HEK293 (cell line): ENCODE results near the gene MALL.
"Not testable (repeated sequence)": the region's sequence is repeated elsewhere in the genome, so short reads cannot be mapped to it uniquely, and the experiment has no call there.

Source experiments
- CTCF ChIA-PET: fragments of 350-600 bp; formaldehyde crosslinking; extraction: SDS; loops from one replicate; lab custom pipeline; 2021; ENCODE audit warnings: antibody characterized with exemption; lab: Yijun Ruan, JAX
- POLR2A ChIA-PET: fragments of 300-600 bp; formaldehyde crosslinking; extraction: SDS; loops from one replicate; lab custom pipeline; 2020; ENCODE audit warnings: antibody characterized with exemption, inconsistent platforms; lab: Yijun Ruan, JAX
- H3K27ac ChIP-seq: fragments of 200-500 bp; sonication (Bioruptor generic); 2 replicates; pipeline ENCODE4 v1.5.1; 2014; ENCODE audit warnings: low read depth, low read length, control low read depth, inconsistent platforms; ENCODE audit errors: extremely low read depth
- H3K36me3 ChIP-seq, 2 experiments: fragments of 200-500 bp in 1 of 2; sonication (Bioruptor generic) in 1 of 2; 1 replicate in 1 of 2; 2 replicates in 1 of 2; pipeline ENCODE4 v1.5.1; 2014 to 2017; ENCODE audit warnings: inconsistent platforms in 2 of 2, low read length in 2 of 2; ENCODE audit not compliant: control insufficient read depth in 2 of 2, insufficient read depth in 1 of 2
- H3K4me1 ChIP-seq: fragments of 200-500 bp; sonication (Bioruptor generic); 2 replicates; pipeline ENCODE4 v1.5.1; 2014; ENCODE audit warnings: mild to moderate bottlenecking, low read length, inconsistent platforms; ENCODE audit not compliant: control insufficient read depth, insufficient read depth
- H3K4me3 ChIP-seq: 2 replicates; pipeline ENCODE4 v1.5.1; 2011; ENCODE audit warnings: low read depth, mild to moderate bottlenecking, control low read depth, low read length, moderate library complexity
- H3K9me3 ChIP-seq: fragments of 200-500 bp; sonication (Bioruptor generic); 2 replicates; pipeline ENCODE4 v1.5.1; 2014; ENCODE audit warnings: low read depth, low read length, inconsistent platforms; ENCODE audit not compliant: control insufficient read depth, insufficient read depth

MALL gene

DNA sequence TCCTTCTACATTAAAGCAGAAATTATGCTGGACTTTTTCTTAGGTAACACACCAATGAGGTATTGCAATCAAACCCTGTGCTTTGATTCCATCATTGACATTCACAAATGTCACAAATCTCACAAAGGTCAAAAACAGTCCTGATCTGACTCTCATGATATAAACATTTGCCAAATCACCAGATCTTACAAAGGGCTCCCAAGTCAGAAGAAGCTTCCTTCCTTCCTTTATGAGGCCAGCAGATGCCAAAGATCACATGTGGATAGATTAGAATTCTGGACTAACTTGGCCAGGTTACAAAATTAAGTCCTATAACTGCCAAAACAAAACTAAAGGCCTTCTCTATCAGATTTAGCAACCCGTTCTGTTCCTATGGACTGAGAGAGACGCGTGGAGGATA lies 53.3 kb downstream of the MALL start:
- POLR2A ChIA-PET, H3K27ac ChIP-seq, H3K9me3 ChIP-seq, CTCF ChIA-PET, H3K4me3 ChIP-seq, H3K36me3 ChIP-seq, H3K4me1 ChIP-seq: not testable (repeated sequence)

DNA sequence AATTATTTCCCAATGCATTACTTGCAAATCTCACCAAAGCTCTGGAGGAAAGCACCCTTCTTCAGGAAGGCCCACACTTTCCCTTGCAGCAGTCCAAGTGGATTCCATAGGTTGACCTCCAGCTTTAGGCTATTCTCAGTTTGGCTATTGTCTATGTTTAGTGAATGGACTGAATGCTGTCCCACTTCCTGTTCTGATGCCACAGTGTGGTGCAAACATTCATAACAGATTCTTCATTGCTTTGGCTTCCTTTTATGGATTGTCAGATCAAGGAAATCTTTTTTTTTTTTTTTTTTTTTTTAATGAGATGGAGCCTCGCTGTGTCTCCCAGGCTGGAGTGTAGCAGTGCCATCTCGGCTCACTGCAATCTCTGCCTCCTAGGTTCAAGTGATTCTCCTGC lies 55.1 kb downstream of the MALL start:
- not testable (repeated sequence) for H3K36me3 ChIP-seq

DNA sequence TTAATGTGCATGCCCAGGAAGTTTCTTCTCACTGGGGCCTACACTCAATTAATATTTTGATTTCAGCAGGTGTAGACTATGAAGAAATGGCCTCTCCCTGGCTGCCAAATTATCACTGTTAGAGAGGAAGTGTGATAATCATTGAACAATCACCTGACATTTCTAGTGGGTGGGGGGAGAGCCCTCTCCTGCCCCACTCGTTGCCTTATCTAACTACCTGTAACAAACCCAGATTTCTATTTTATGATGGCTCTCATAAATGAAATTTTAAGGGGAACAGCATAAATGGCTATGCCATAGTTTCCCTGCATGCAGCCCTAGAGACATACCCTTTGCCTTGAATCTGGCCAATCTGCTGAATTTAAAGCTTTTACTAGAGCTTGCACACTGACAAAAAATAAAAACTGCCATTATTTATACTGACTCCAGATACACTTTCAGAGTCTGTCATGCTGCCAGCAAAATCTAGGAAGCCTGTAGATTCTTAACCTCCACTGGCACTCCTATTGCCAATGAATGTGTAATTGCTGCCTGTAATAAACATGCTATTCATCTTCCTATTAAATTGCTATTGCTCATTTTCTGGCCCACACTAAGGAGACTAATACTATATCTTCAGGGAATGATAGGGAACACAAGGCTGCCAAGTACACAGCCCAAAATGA lies 55.8 kb downstream of the MALL start:
- H3K27ac ChIP-seq, H3K4me1 ChIP-seq, H3K9me3 ChIP-seq, H3K36me3 ChIP-seq, POLR2A ChIA-PET, CTCF ChIA-PET, H3K4me3 ChIP-seq: not testable (repeated sequence)

More for the DNA sequence above, 55.1 kb downstream of the MALL start:
- H3K9me3 ChIP-seq, POLR2A ChIA-PET, CTCF ChIA-PET, H3K4me3 ChIP-seq, H3K4me1 ChIP-seq, H3K27ac ChIP-seq: not testable (repeated sequence)

DNA sequence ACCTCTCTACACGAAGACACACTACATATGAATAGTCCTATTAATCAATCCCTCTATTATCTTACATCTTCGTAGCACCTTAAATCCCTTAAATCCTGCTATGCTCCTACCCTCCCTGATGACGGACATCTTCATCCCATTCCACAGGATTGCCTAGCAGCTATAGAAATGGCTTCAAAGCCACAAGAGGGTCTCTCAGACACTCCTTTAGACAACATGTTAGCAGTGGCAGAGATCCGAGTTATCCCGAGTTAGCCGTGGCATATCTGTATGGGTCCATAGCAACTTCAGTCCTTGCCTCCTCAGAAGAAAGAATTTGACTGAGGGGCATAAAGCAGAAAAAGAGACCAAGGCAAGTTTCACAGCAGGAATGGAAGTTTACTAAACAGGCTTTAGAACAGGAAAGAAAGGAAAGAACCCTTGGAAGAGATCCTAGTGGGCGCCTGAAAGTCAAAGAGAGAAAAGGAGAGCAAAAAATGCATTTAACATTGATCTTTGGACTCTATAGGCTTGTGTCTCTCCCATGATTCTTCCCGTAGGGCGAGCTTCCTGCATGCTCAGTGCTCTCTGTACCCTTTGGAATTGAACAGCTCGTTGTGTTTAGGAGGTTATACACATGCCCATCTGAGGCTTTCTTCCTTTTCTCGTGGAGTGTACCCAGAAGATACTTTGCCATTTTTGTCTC lies 56.5 kb downstream of the MALL start:
- H3K27ac ChIP-seq, POLR2A ChIA-PET, H3K9me3 ChIP-seq, H3K4me1 ChIP-seq, H3K4me3 ChIP-seq, H3K36me3 ChIP-seq, CTCF ChIA-PET: not testable (repeated sequence)

DNA sequence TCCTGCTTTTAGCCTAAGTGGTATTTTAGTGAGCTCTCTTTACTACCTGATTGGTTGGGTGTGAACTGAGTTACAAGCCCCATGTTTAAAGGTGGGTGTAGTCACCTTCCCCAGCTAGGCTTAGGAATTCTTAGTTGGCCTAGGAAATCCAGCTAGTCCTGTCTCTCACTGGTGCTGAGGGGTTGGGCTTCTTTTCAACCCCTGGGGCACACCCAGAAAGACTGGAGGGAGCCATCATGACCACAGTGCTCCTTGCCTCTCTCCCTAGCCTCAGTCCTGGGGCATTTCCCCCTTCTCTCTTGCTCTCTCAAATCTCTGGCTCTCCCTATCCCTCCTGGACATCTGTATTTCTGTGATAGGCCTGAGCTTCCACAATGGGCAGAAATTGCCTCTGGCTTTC lies 57.6 kb downstream of the MALL start:
- H3K36me3 ChIP-seq, H3K9me3 ChIP-seq, H3K4me3 ChIP-seq, POLR2A ChIA-PET, CTCF ChIA-PET, H3K4me1 ChIP-seq, H3K27ac ChIP-seq: not testable (repeated sequence)

DNA sequence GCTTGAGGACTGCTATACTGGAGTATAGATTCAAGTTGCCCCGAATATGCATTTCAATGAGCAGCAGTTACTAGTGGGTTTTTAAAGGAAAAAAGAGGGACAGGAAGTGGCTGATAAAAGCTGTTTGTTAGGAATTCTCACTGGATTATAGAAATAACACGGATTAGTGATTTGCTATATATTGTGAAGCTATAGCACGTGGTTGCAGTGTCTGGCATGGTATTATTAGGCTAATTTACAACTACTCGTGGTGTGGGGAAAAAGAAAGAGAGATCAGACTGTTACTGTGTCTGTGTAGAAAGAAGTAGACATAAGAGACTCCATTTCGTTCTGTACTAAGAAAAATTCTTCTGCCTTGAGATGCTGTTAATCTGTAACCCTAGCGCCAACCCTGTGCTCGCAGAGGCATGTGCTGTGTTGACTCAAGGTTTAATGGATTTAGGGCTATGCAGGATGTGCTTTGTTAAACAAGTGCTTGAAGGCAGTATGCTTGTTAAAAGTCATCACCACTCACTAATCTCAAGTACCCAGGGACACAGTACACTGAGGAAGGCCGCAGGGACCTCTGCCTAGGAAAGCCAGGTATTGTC lies 59.7 kb downstream of the MALL start:
- H3K4me1 ChIP-seq, H3K9me3 ChIP-seq, H3K36me3 ChIP-seq, H3K27ac ChIP-seq, H3K4me3 ChIP-seq, POLR2A ChIA-PET, CTCF ChIA-PET: not testable (repeated sequence)

DNA sequence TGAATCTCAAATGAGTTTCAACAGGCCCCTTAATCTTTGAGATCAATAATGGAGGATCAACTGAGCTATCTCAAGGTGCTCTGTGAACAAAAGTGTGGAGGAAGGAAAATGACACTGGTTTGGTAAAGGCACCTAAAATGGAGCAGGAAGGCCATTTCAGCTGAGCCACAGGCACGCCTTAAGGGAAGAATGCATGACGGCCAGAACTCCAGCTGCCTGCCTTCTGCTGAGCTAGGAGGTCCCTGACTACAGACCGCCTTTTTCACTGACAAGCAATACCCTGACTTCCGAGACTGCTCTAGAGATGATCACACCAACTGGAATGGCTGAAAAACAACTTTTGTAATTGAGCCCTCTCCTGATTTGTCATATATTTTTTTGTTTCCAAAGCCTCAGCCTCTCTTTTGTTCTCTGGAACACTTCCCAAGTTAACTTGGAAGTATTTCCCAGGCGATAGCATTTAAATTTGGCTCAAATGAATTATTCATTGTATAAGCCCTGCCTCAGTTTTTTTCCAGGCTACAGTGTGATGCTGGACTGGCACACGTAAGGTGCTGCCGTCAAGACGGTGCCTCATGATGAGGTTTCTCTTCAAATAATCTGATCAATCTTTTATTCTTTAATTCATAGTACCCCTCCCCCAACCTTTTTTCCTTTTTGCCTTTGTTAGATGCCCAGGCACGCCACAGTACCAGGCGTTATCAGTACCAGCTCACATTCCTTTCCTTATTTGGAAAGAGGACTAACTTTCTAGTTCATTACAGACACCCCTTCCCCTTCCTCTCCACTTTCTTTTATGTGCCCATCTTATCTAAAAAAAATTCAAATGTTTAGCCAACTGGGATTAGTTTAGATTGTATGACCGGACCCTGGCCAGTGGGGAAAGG lies 60.9 kb downstream of the MALL start:
- H3K9me3 ChIP-seq, H3K36me3 ChIP-seq, H3K4me3 ChIP-seq, CTCF ChIA-PET, POLR2A ChIA-PET, H3K4me1 ChIP-seq, H3K27ac ChIP-seq: not testable (repeated sequence)

DNA sequence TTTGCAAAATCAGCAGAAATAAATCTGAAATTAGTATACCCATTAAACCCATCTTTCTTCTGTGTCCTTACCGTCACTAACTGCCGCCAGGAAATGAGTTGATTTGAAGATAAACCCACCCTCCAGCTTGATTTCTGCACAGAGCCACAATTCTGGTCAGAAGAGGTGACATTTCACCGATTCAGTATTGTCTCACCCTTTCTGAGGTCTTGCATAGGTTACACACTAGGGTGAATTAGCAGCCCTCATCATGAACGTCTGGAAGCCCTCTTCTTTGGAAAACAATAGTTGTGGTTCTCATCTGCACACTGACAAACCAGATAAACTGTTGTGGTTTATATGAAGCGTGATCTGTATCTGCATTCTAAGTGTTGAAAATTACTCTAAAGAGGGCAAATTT lies 61.9 kb downstream of the MALL start:
- H3K9me3 ChIP-seq, CTCF ChIA-PET, H3K27ac ChIP-seq, H3K4me3 ChIP-seq, H3K36me3 ChIP-seq, POLR2A ChIA-PET, H3K4me1 ChIP-seq: not testable (repeated sequence)

DNA sequence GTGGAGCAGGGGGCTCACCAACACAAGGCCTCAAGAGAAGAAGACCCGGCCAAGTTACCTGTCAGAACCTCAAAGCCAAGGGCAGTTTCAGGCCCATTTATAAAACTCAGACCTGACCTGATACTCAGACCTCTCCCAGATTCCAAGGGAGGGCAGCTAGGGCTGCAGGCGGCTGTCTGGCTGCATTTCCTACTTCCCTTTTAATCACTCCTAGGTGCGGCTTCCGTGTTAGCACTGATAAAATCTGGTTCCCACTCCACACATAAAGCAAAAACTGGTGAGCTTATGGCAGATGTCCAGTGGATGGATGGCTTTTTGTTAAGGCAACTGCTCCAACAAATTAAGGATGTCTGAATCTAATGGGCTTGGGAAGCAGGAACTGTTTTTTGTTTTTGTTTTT lies 63.5 kb downstream of the MALL start:
- H3K36me3 ChIP-seq, CTCF ChIA-PET, H3K4me3 ChIP-seq, H3K4me1 ChIP-seq, POLR2A ChIA-PET, H3K9me3 ChIP-seq, H3K27ac ChIP-seq: not testable (repeated sequence)

DNA sequence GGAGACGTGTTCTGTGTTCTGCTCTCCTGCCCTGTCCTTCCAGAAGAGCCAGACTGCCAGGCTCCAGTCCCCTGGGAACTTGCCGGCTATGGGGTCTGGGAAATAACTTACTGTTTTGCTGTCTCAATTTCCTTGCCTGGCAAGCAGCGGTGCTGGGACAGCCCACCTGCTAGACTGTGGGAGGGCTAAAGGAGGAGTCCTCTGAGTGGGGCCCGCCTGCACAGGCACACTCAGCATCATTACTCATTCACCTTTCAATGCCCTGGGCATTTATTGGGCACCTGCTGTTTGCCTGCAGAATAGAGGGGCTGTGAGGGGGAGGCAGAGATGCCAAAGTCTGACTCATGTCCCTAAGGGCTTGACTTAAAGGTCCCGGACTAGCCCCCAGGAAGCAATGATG lies 65.4 kb downstream of the MALL start:
- H3K27ac ChIP-seq, H3K36me3 ChIP-seq, H3K4me1 ChIP-seq, POLR2A ChIA-PET, H3K4me3 ChIP-seq, CTCF ChIA-PET, H3K9me3 ChIP-seq: not testable (repeated sequence)
